Esophagus muscularis mucosa (tissue), 4 donors: ENCODE results near the gene ZMAT2. TPM values are rescaled to one million over a fixed set of nuclear protein-coding genes. Genes with fewer than 3 reads are reported as not detected.
"Not testable (repeated sequence)": the region's sequence is repeated elsewhere in the genome, so short reads cannot be mapped to it uniquely, and the experiment has no call there.

Experiments
- DNase-seq: peaks from one replicate; pipeline ENCODE4 v3.0.0-alpha.2; 2017; ENCODE audit errors: extremely low spot score
- H3K27ac ChIP-seq, 4 donors: fragments of 200-600 bp; sonication (generic); replicated peaks in 1 of 4; 1 replicate in 3 of 4; 2 replicates in 1 of 4; pipeline ENCODE4 v1.5.1; 2016 to 2019; ENCODE audit warnings: mild to moderate bottlenecking in 1 of 4
- H3K27me3 ChIP-seq, 4 donors: fragments of 200-600 bp; sonication (generic); one replicate each; pipeline versions ENCODE4 v1.5.1 to v1.6.0; 2016 to 2019
- H3K36me3 ChIP-seq, 4 donors: fragments of 200-600 bp; sonication (generic); one replicate each; pipeline ENCODE4 v1.5.1; 2016 to 2019
- H3K4me1 ChIP-seq, 4 donors: fragments of 200-600 bp; sonication (generic); one replicate each; pipeline ENCODE4 v1.5.1; 2016 to 2019
- H3K4me3 ChIP-seq, 4 donors: fragments of 200-600 bp; sonication (generic); 1 replicate in 2 of 4; 2 replicates in 2 of 4; pipeline ENCODE4 v1.5.1; 2016 to 2019; ENCODE audit warnings: mild to moderate bottlenecking in 4 of 4, moderate library complexity in 1 of 4
- H3K9me3 ChIP-seq, 4 donors: fragments of 200-600 bp; sonication (generic); 1 replicate in 3 of 4; 2 replicates in 1 of 4; pipeline ENCODE4 v1.5.1; 2016 to 2019
- CTCF ChIP-seq, 3 experiments: fragments of 200-600 bp in 2 of 3; fragments of 450-650 bp in 1 of 3; sonication (generic) in 2 of 3; IDR thresholded peaks; one replicate each; pipeline ENCODE4 v1.5.1; 2017 to 2019; ENCODE audit warnings: antibody characterized with exemption in 3 of 3, mild to moderate bottlenecking in 2 of 3, moderate library complexity in 1 of 3
- EP300 ChIP-seq: sonication (generic); formaldehyde crosslinking; IDR thresholded peaks from one replicate; pipeline ENCODE4 v1.6.1; 2017; ENCODE audit warnings: antibody characterized with exemption
- POLR2A ChIP-seq: fragments of 450-650 bp; IDR thresholded peaks from one replicate; pipeline ENCODE4 v1.6.1; 2017; ENCODE audit warnings: antibody characterized with exemption, moderate library complexity, mild to moderate bottlenecking, low read depth
- POLR2AphosphoS5 ChIP-seq, 2 donors: sonication (generic); formaldehyde crosslinking; IDR thresholded peaks; one replicate each; pipeline ENCODE4 v1.6.1; 2017; ENCODE audit warnings: antibody characterized with exemption in 2 of 2
- WGBS: methylation state at CpG from one replicate; pipeline ENCODE4 v1.1.5; 2018; 5-methylcytosine and 5-hydroxymethylcytosine counted together
- intact Hi-C: fragments of 100-400 bp; cut with DNase I; formaldehyde crosslinking; loops from one replicate; pipeline ENCODE4 v1.15.1; 2023
- total RNA-seq, 4 donors: library from RNA; depleted of rRNA; stranded (reverse); fragments of >200 nt; gene quantifications; one replicate each; pipeline versions ENCODE4 v1.1.0 to v1.2.1, GENCODE V29; 2016

Gene ZMAT2
- total RNA-seq, 4 donors from 2014 or later: 30.8 to 45.1 (median 38.0) TPM

DNA sequence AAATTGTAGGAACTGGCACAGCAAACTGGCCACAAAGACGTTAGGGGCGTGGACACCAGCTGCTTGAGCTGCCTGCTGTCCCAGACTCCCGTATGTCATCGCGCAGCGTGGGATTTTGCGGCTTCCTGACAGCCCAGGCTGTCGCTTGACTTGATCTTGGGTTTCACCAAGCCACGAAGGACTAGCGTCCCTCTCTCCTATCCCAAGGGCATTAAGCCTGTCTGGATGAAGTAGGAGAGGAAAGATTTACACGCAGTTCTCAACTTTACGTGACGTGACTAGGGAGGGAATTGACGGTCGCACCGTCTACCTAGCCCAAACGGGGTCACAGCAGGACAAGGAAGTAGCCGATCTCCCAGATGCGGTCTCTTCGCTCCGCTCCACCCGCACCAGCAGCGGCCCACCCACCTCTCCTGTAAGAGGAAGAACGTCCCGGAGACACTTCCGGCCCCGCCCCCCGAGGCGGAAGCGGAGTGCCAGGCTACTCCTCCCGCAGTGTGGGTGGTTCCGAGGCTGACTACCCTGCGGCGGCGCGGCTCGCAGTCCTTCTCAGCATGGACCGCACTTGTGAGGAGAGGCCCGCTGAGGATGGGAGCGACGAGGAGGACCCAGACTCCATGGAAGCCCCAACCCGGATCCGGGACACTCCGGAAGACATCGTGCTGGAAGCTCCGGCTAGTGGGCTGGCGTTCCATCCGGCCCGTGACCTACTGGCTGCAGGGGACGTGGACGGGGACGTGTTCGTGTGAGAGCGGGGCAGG is 35.7 kb upstream of the ZMAT2 start, which contains the start of gene WDR55:
TSS of gene WDR55 (plus strand) at position 546 of the 761 bp plus-strand sequence. CDS start at position 555, 9 bp downstream.
- intact Hi-C loops: loop anchor here (5.0 to 10.0 kb wide), 2 partner anchors 33 to 290 kb away; no protein-coding TSS in a partner anchor
- WGBS: 0% methylated on average over 29 of the region's 54 CpGs
- peaks cover 24 to 32% (median 29%) of the 10 kb centered on the region in 4 donors for H3K4me1 ChIP-seq

DNA sequence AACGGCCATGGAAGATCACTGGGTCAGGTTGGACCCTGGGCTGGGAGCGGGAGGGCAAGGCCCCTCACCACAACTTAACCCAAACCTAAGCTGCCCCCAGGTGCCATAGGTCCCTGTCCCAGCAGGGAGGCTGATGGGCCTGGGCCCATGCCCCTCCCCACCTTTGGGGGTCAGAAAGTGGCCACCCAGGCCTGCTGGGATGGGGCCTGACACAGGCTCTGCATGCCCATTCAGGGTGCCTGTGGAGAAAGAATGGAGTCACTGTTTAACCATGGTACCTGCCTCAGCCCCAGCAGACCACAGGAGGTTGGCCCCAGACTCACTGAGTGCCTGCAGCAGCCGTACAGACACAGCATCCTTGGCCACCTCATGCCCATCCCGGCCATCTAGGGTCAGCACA is 29.2 kb upstream of the ZMAT2 start:
- Histone ChIP-seq H3K36me3 (peaks cover 45 to 90% (median 73%) of the 10 kb centered on the region in 4 donors), H3K4me1 (peaks cover 11 to 26% (median 22%) of the 10 kb centered on the region in 4 donors)
- H3K27ac ChIP-seq, H3K9me3 ChIP-seq, H3K4me3 ChIP-seq, DNase-seq, intact Hi-C loops, H3K27me3 ChIP-seq: not testable (repeated sequence)
- 100% methylated on average over 3 of the region's 4 CpGs for WGBS

More for the DNA sequence above, 35.7 kb upstream of the ZMAT2 start, which contains the start of gene WDR55:
- peaks cover 50 to 65% (median 55%) of the 10 kb centered on the region in 4 donors for H3K36me3 ChIP-seq
- H3K27me3 ChIP-seq: no peaks in the 10 kb centered on the region
- H3K27ac ChIP-seq: peak within 1 kb of the TSS; percentile 84 to 94 (median 92)
- no peaks in the 10 kb centered on the region for H3K9me3 ChIP-seq
- peak within 1 kb of the TSS; percentile 69 to 86 (median 78) for H3K4me3 ChIP-seq
- peak; percentile 97 for DNase-seq
- TF ChIP-seq POLR2AphosphoS5 (IDR thresholded peaks at IDR 0.05): peak; percentile 93 to 94
- TF ChIP-seq CTCF (IDR thresholded peaks at IDR 0.05): no peak
- peak; percentile 48 for TF ChIP-seq POLR2A
- TF ChIP-seq EP300: no peak

DNA sequence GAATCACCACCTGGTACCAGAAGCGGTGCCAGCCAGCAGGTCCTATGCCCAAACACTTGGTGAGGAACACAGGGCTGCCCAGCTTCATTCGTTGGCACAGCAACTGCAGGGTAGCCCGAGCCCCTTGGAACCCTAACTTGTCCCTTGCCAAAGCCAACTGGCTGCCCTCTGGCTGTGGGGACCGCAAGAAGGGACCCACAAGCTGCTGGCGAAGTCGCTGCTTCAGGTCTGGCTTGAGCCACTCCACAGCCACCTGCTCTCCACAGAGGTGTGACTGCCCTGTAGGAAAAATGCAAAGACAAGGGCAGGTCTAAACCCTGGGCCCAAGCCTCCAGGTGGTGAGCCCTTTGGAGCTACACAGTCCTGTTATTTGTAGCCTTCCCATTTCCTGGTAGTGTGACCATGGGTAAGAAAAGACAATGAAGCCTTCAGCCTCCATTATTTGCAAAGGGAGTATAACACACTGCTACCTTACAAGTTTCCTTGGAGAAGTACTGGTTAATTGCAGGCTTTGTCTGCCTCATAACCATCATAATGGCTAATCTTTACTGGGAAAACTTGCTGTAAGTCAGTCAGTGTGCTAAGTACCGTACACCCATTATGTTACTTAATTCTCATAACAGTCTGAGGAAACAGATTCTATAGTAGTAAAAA is 28.6 kb upstream of the ZMAT2 start:
- H3K4me1 ChIP-seq: peaks cover 5 to 20% (median 16%) of the 10 kb centered on the region in 4 donors
- H3K4me3 ChIP-seq: no peak overlapping the region
- WGBS: 84% methylated on average over 1 of the region's 7 CpGs
- intact Hi-C loops: no loop called here
- H3K27me3 ChIP-seq: no peaks in the 10 kb centered on the region
- DNase-seq: no peak
- H3K36me3 ChIP-seq: peaks cover 51 to 96% (median 78%) of the 10 kb centered on the region in 4 donors
- TF ChIP-seq EP300 (no peak), POLR2AphosphoS5 (IDR thresholded peaks at IDR 0.05) (no peak), POLR2A (no peak), CTCF (IDR thresholded peaks at IDR 0.05) (no peak)
- H3K27ac ChIP-seq: no peak overlapping the region
- H3K9me3 ChIP-seq: no peaks in the 10 kb centered on the region

- peaks cover 59 to 99% (median 88%) of the 10 kb centered on the region in 4 donors for H3K36me3 ChIP-seq
- peak overlapping the region; percentile 26 to 37 (median 31) for H3K4me3 ChIP-seq
- no peaks in the 10 kb centered on the region for H3K27me3 ChIP-seq
- intact Hi-C loops: no loop called here
- no peak overlapping the region for H3K27ac ChIP-seq
- no peak for DNase-seq
- peaks cover 0 to 11% (median 10%) of the 10 kb centered on the region in 4 donors for H3K4me1 ChIP-seq
- TF ChIP-seq EP300: no peak
- peak in 1 of 2 donors; percentile 29 for TF ChIP-seq POLR2AphosphoS5 (IDR thresholded peaks at IDR 0.05)
- TF ChIP-seq POLR2A: no peak
- no peak for TF ChIP-seq CTCF (IDR thresholded peaks at IDR 0.05)
- no peaks in the 10 kb centered on the region for H3K9me3 ChIP-seq
- 42% methylated on average over 18 of the region's 70 CpGs for WGBS
These were observed 27.6 kb upstream of the ZMAT2 start for GRCh38 chr5:140672455-140673186.
